GM21423 (cell line): ENCODE measurements around the gene FAM204A.

Experiments used
- ATAC-seq: cut with Tn5 transposase; IDR thresholded peaks from one replicate; pipeline ENCODE4 v1.9.1; 2021; ENCODE audit warnings: mild to moderate bottlenecking, moderate library complexity; ENCODE audit not compliant: unreplicated experiment

Gene FAM204A

GRCh38 chr10:118341791-118342637, at the start of gene FAM204A:
Gene FAM204A (minus strand): TSS chr10:118342324. CDS start chr10:118336415, 5,909 bp downstream.
- ATAC-seq = peak; percentile 100

GRCh38 chr10:118383699-118384098, 41.6 kb upstream of the FAM204A start:
- ATAC-seq = no peak

GRCh38 chr10:118383063-118383689, 41.1 kb upstream of the FAM204A start:
- ATAC-seq = no peak

GRCh38 chr10:118374404-118374803, 32.3 kb upstream of the FAM204A start:
- ATAC-seq = no peak

GRCh38 chr10:118373786-118374185, 31.7 kb upstream of the FAM204A start:
- no peak for ATAC-seq

- ATAC-seq = no peak
Observed at GRCh38 chr10:118370499-118370898, 28.4 kb upstream of the FAM204A start.

GRCh38 chr10:118369641-118370205, 27.6 kb upstream of the FAM204A start:
- no peak for ATAC-seq

- ATAC-seq = no peak
Observed at GRCh38 chr10:118365702-118366101, 23.6 kb upstream of the FAM204A start.

- ATAC-seq = no peak
Observed at GRCh38 chr10:118362103-118362502, 20.0 kb upstream of the FAM204A start.

- ATAC-seq = no peak
Observed at GRCh38 chr10:118358327-118358726, 16.2 kb upstream of the FAM204A start.

GRCh38 chr10:118357841-118358240, 15.7 kb upstream of the FAM204A start:
- no peak for ATAC-seq

GRCh38 chr10:118356628-118357027, 14.5 kb upstream of the FAM204A start:
- no peak for ATAC-seq

GRCh38 chr10:118355234-118355633, 13.1 kb upstream of the FAM204A start:
- no peak for ATAC-seq

- no peak for ATAC-seq
Observed at GRCh38 chr10:118349235-118349634, 7.1 kb upstream of the FAM204A start.

GRCh38 chr10:118343549-118343948, 1.4 kb upstream of the FAM204A start:
- ATAC-seq = no peak

GRCh38 chr10:118343115-118343514, 991 bp upstream of the FAM204A start:
- ATAC-seq = no peak

- peak; percentile 1 for ATAC-seq
Observed at GRCh38 chr10:118342638-118343020, 505 bp upstream of the FAM204A start.

GRCh38 chr10:118340486-118340885, 1.6 kb downstream of the FAM204A start:
- ATAC-seq = no peak

- no peak for ATAC-seq
Observed at GRCh38 chr10:118339111-118339510, 3.0 kb downstream of the FAM204A start.

GRCh38 chr10:118337356-118337755, 4.8 kb downstream of the FAM204A start:
- no peak for ATAC-seq

- no peak for ATAC-seq
Observed at GRCh38 chr10:118333871-118334270, 8.3 kb downstream of the FAM204A start.
